GM21390 (cell line): ENCODE results near the gene BACE1.
"Not testable (repeated sequence)": the region's sequence is repeated elsewhere in the genome, so short reads cannot be mapped to it uniquely, and the experiment has no call there.

Experiments
- ATAC-seq: cut with Tn5 transposase; IDR thresholded peaks from one replicate; pipeline ENCODE4 v1.9.1; 2021; ENCODE audit not compliant: unreplicated experiment

The BACE1 gene

DNA sequence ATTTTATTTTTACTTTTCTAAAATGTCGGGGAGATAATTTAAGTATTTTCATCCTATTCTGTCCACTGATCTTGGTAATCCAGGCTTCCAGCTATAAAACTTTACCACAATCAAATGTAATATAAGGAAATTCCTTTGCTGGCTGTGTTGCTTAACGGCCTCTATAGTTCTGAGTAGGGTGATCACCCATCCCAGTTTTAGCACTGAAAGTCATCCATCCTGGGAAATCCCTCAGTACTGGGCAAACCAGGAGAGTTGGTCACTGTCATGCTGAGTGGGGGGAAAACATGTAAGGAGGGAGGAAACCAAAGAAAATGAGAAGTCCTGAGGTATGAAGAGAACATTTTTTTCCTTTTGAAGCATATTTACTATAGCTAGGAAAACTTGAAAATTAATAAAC lies 37.7 kb downstream of the BACE1 start:
- no peak for ATAC-seq

DNA sequence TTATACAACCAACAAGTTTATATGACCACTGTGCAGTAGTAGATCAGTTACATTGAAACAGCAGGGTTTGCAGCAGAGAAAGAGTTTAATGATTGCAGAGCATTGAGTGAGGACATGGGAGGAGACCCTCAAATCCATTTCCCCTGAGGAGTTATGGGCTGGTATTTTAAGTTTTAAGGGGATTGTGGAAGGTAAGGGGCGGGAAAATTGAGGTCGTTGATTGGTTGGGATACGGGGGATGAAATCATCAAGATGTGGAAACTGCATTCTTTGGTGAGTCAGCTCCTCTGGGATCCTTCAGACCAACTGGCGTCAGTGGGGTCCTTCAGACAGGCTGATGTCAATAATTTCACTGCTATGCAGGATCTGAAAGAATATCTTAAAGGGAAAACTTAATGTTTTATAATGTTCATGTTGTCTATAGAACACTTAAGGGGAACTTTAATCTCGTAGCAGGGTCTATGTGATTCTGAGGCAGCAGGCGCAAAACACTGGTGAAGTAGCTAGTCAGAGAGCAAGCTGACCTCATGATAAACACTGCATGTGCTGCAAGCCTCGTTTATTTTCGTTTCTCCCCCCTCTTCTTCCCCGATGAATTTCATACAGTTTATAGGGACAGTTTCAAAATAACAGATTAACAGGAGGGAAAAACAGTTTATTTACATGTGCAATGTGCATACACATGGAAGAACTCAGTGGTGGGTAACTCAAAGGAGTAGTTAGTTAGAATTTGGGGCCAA lies 42.3 kb downstream of the BACE1 start:
- ATAC-seq = no peak

DNA sequence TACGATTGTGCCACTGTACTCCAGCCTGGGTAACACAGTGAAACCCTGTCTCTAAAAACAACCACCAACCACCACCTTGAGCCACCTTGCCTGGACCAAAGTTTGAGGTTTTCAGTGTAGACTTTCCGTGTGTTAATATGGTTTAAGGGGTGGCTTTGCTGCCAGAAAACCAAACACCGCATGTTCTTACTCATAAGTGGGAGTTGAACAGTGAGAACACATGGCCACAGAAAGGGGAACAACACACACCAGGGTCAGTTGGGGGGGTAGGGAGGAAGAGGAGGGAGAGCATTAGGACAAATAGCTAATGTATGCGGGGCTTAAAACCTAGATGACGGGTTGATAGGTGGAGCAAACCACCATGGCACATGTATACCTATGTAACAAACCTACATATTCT lies 43.9 kb downstream of the BACE1 start:
- ATAC-seq = not testable (repeated sequence)

DNA sequence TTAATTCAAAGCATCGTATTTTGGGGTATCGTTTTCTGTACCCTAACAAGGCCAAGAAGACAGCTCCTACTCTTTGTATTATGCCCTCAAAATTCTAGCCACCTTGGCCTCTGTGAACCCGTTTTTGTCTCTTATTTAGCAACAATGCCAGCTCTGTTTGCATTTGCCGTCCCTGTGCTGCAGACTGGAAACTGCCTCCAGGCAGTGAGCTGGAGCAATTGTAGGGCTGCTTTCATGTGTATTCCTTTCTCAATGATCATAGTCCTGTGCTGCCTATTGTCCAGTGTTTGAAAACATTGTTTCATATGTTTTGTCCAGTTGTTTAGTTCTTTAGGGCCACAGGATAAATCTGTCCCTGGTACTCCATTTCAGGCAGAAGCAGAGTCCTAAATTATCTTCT lies 44.8 kb downstream of the BACE1 start:
- no peak for ATAC-seq

DNA sequence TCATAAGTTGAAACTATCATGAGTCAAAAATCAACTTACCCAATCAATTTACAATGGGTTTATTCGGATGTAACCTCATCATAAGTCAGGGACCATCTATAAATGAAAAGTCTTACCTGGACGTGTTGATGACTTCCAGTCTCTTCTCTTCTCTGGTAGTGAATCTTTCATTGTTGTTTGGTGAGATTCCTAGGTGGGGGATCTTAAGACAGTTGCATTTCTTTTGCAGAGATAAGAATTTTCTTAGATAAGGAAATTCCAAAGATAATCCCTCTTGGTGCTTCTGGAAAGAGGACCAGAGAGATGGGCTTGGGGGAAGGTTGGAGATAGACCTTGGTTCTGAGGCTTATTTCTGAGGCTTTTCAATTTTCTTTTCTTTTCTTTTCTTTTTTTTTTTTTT lies 46.2 kb downstream of the BACE1 start:
- ATAC-seq = no peak

DNA sequence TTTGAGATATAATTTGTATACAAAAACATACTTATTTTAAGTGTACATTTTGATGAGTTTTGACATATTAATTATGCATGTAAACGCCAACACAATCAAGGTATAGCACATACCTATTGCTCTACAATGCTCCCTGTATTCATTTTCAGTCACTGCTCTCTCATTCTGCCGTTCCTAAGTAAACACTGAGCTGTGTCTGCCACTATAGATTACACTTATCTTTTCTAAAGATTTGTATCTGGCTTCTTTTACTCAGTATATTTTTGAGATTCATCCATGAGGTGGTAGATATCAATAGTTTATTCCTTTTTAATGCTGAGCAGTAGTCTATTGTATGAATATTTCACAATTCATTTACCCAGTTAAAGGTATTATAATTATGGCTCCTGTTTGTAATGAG lies 50.3 kb downstream of the BACE1 start:
- ATAC-seq = no peak

DNA sequence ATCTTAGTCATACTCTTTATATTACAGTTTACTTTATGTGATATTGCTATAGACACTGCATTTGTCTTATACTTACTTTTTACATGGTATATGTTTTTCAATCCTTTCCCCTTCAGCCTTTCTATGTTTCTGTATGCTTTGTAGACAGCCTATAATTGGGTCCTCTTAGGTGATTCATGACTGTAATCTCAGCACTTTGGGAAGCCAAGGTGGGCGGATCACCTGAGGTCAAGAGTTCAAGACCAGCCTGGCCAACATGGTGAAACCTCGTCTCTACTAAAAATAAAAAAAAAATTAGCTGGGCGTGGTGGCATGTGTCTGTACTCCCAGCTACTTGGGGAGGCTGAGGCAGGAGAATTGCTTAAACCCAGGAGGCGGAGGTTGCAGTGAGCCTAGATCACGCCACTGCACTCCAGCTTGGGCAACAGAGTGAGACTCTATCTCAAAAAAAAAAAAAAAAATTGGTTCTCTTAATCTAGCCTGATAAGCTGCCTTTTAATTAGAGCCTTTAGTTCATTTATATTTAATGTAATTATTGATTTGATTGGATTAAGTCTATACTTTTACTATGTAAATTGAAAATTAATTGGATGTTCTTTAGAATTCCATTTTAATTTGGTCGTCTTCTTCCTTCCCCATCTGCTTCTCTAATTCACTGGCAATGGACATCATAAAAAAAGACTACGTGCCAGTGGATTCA lies 51.3 kb downstream of the BACE1 start:
- ATAC-seq = not testable (repeated sequence)

DNA sequence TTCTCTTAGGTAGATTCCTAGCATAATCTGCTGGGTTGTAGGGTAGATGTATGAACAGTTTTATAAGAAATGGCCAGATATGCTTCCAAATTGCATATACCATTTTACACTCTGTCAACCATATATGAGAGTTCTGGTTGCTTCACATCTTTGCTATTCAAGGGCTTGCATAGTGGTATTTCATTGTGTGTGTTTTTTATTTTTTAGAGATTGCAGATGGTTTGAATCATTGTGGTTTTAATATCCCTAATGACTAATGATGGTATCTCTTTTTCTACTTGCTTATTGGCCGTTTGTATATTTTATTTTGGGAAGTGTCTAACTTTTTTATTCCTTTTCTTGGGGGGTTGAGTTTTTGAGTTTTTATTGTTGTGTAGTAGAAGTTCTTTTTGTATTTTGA lies 56.6 kb downstream of the BACE1 start:
- no peak for ATAC-seq

DNA sequence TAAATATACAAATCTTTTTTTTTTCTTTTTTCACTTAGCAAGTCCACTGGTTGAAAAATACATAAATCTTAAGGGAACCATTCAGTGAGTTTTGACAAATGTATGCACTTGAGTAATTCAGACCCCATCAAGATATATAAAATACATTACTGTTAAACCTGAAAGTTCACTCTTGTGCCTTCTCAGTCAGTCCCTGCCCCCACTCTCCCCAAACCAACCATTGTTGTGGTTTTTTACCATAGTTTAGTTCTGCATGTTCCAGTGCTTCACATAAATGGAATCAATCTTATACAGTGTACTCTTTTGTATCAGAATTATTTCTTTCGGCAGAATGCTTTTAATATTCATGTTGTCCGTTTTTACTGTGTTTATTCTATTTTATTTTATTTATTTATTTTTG lies 57.5 kb downstream of the BACE1 start:
- no peak for ATAC-seq

DNA sequence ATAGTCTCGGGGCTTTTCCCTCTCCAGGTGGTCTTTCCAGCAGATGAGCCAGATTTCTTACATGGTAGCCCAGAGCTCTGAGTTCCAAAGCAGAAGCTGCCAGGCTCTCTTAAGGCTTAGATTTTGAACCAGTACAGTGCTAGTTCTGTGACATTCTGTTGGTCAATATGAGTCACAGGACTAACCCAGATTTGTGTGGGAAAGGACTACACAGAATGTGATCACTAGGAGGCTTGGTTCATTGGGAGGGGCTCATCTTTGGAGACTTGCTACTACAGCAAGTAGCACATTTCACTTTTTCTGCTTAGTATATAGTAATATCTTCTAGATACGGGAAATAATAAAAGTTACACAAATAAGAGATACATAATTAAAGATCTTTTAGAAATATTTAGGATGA lies 59.5 kb downstream of the BACE1 start:
- ATAC-seq = no peak

DNA sequence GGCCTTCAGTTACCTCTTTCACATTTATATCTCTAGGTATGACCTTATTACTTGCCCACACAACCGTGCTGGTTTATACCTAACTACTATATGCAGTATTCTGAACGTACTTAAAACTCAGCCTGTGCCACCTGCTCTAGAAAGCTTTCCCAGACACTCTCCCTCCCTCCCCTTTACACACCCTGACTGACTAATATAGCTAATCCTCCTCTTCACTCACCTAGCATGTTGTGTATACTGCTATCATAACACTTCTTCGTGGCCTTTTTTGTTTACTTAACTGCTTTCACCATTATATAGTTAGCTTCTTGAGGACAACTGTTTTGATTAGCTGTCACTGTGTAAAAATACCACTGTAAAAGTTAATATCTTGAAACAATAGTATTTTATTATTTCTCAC lies 60.1 kb downstream of the BACE1 start:
- no peak for ATAC-seq

DNA sequence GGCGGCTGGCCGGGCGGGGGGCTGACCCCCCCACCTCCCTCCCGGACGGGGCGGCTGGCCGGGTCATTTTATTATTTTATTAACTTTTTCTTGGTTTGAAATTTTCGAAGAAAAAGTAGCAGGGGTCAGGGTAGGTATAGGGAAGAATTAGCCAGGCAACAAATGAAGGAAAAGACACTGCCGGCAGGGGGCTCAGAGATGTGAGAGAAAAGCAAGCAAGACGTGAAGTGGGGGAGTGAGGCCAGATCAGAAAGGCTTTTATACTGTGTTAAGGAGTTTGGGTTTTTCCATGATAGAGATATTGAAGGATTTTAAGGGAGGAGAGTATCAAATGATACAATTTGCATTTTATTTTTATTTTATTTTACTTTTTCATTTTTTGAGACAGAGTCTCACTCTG lies 64.5 kb downstream of the BACE1 start:
- ATAC-seq = no peak

DNA sequence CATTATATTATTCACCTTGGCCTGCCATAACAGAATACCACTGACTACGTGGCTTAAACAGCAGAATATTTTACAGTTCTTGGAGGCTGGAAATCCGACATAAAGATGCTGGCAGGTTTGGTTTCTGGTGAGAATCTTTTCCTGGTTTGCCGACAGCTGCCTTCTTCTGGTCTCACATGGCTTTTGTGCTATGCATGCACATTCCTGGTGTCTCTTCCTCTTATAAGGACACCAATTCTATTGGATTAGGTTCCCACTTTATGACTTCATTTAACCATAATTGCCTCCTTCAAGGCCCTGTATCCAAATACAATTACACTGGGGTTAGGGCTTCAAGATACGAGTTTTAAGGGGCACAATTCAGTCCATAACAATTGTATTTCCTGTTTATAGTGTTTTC lies 66.5 kb downstream of the BACE1 start:
- no peak for ATAC-seq

DNA sequence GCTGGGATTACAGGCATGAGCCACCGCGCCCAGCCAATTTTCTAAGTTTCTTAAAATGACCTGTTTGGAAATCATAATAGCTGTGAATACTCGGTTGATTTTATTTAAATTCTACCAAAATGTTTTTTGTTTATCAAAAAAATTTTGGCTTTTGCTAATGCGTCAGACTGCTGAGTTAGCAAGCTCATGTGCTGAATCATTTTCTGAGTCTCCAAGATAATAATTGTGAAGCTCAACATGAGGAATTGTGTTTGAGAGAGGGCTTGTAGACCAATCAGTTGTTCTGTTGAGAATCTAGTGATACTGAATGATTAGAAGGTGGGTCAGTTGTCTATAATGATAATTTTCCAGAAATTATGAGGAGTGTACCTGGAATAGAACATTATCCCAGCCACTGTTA lies 67.7 kb downstream of the BACE1 start:
- no peak for ATAC-seq

DNA sequence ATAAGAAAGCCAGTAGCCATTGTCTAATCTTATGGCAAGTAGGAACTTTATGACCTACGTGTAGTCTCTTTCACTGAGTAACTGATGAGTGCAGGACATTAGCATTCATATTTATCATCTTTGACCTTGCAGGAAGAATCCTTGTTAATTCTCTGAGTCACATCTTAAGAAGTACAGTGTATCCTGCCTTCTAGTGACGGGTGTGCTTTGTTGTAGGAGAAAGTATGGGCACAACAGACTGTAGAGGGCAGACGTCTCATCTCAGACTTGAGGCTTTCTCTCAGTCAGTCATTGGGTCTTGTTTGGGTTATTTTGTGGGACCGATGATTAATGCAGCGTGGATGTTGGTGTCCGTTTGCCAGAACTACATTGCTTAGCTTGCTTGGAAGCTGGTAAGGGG lies 76.8 kb downstream of the BACE1 start:
- no peak for ATAC-seq

DNA sequence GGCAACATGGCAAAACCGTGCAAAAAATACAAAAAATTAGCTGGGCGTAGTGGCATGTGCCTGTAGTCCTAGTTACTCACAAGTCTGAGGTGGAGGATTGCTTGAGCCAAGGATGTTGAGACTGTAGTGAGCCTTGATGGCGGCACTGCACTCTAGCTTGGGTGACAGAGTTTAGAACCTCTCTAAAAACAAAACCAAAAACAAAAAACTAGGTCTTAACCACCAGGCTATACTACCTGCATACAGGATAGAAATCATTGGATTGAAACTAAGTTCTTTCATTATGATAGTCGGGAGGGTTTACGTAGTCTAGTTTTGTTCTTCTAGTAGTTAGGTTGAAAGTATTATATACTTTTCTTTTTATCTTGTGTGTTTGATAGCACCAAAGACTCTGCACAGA lies 77.8 kb downstream of the BACE1 start:
- no peak for ATAC-seq
